BJ (cell line): ENCODE results near the gene CAV1. TPM values are rescaled to one million over a fixed set of nuclear protein-coding genes. Genes with fewer than 3 reads are reported as not detected.

Experiments used
- CTCF ChIA-PET: fragments of 350-600 bp; formaldehyde crosslinking; extraction: SDS; loops from one replicate; lab custom pipeline; 2021; ENCODE audit warnings: antibody characterized with exemption, inconsistent platforms; lab: Yijun Ruan, JAX
- POLR2A ChIA-PET: fragments of 300-600 bp; sonication (Branson Sonifier 250); formaldehyde crosslinking; extraction: SDS; loops from one replicate; lab custom pipeline; 2021; ENCODE audit warnings: antibody characterized with exemption; lab: Charles Lee
- DNase-seq: peaks from one replicate; pipeline ENCODE4 v3.0.0-alpha.2; 2011; ENCODE audit warnings: low read depth
- H3K27me3 ChIP-seq: 2 replicates; pipeline ENCODE4 v1.6.0; 2011; ENCODE audit warnings: low read length; ENCODE audit not compliant: control insufficient read depth, insufficient read depth
- H3K36me3 ChIP-seq: 2 replicates; pipeline ENCODE4 v1.5.1; 2011; ENCODE audit warnings: low read length; ENCODE audit not compliant: control insufficient read depth, insufficient read depth
- H3K4me3 ChIP-seq: 2 replicates; pipeline ENCODE4 v1.5.1; 2011; ENCODE audit warnings: low read depth, mild to moderate bottlenecking, control low read depth, low read length
- CTCF ChIP-seq: IDR thresholded peaks from 2 replicates; pipeline ENCODE4 v1.5.1; 2011; ENCODE audit warnings: low read depth, mild to moderate bottlenecking, control low read depth, inconsistent platforms, low read length, moderate library complexity; ENCODE audit not compliant: insufficient read depth
- polyA plus RNA-seq: library from polyadenylated mRNA; depleted of rRNA; stranded (reverse); fragments of >200 nt; gene quantifications from 2 replicates; pipeline ENCODE4 v1.2.3, GENCODE V29; 2011

Gene CAV1
- polyA plus RNA-seq, 1 experiment = 2,064 TPM

GRCh38 chr7:116487907-116488521 is 36.8 kb upstream of the CAV1 start:
- Histone ChIP-seq H3K27me3 (no peaks in the 10 kb centered on the region), H3K36me3 (no peaks in the 10 kb centered on the region), H3K4me3 (no peak overlapping the region)
- no peak for TF ChIP-seq CTCF
- POLR2A ChIA-PET = no interaction called here
- no peak for DNase-seq
- CTCF ChIA-PET = no interaction called here

GRCh38 chr7:116490351-116490750 is 34.5 kb upstream of the CAV1 start:
- Histone ChIP-seq H3K27me3 (no peaks in the 10 kb centered on the region), H3K4me3 (no peak overlapping the region), H3K36me3 (no peaks in the 10 kb centered on the region)
- CTCF ChIA-PET = no interaction called here
- no peak for TF ChIP-seq CTCF
- DNase-seq = no peak
- POLR2A ChIA-PET = no interaction called here

GRCh38 chr7:116491887-116492653 is 32.8 kb upstream of the CAV1 start:
- CTCF ChIA-PET = interaction anchor here (0.7 to 2.1 kb wide), 2 partner anchors 34 to 45 kb away, joined by 3 to 8 read pairs; no protein-coding TSS in a partner anchor
- TF ChIP-seq CTCF = no peak
- Histone ChIP-seq H3K4me3 (no peak overlapping the region), H3K27me3 (no peaks in the 10 kb centered on the region), H3K36me3 (no peaks in the 10 kb centered on the region)
- no peak for DNase-seq
- POLR2A ChIA-PET = no interaction called here

GRCh38 chr7:116492654-116493109 is 32.2 kb upstream of the CAV1 start:
- no peak for DNase-seq
- POLR2A ChIA-PET = no interaction called here
- CTCF ChIA-PET = interaction anchor here (0.7 to 2.1 kb wide), 2 partner anchors 33 to 46 kb away, joined by 3 to 8 read pairs; no protein-coding TSS in a partner anchor

More at GRCh38 chr7:116492654-116493109, 32.2 kb upstream of the CAV1 start:
- no peaks in the 10 kb centered on the region for H3K27me3 ChIP-seq
- TF ChIP-seq CTCF = no peak
- H3K4me3 ChIP-seq = no peak overlapping the region
- H3K36me3 ChIP-seq = no peaks in the 10 kb centered on the region
